GM10266 (cell line): Measurements from ENCODE around the gene CLCN3.
"Not testable (repeated sequence)": the region's sequence is repeated elsewhere in the genome, so short reads cannot be mapped to it uniquely, and the experiment has no call there.

Source experiments
- DNase-seq: peaks from one replicate; pipeline ENCODE4 v3.0.0; 2012; ENCODE audit errors: extremely low spot score
- CTCF ChIP-seq: IDR thresholded peaks from 2 replicates; pipeline ENCODE4 v1.5.1; 2012; ENCODE audit warnings: mild to moderate bottlenecking, low read depth; ENCODE audit not compliant: control insufficient read depth, insufficient read depth; ENCODE audit errors: missing control alignments

Gene CLCN3

GRCh38 chr4:169715826-169716225, 95.4 kb downstream of the CLCN3 start:
- no peak for TF ChIP-seq CTCF

GRCh38 chr4:169716677-169717076, 96.3 kb downstream of the CLCN3 start:
- no peak for DNase-seq
- no peak for TF ChIP-seq CTCF

More at GRCh38 chr4:169715826-169716225, 95.4 kb downstream of the CLCN3 start:
- no peak for DNase-seq

- no peak for TF ChIP-seq CTCF
- no peak for DNase-seq
These were observed 100.2 kb downstream of the CLCN3 start for GRCh38 chr4:169720529-169720928.

- TF ChIP-seq CTCF: no peak
- DNase-seq: no peak
These were observed 103.0 kb downstream of the CLCN3 start for GRCh38 chr4:169723207-169723965.

GRCh38 chr4:169724260-169724659, 103.9 kb downstream of the CLCN3 start:
- no peak for TF ChIP-seq CTCF
- no peak for DNase-seq

- no peak for DNase-seq
- no peak for TF ChIP-seq CTCF
These were observed 107.2 kb downstream of the CLCN3 start for GRCh38 chr4:169727616-169728015.

- no peak for TF ChIP-seq CTCF
- DNase-seq: no peak
These were observed 110.2 kb downstream of the CLCN3 start for GRCh38 chr4:169730564-169730963.

- not testable (repeated sequence) for DNase-seq
These were observed 118.2 kb downstream of the CLCN3 start for GRCh38 chr4:169738604-169739003.
